HCT116 (cell line): Measurements from ENCODE around the gene DCLK3. TPM values are rescaled to one million over a fixed set of nuclear protein-coding genes. Genes with fewer than 3 reads are reported as not detected.

ENCODE experiments used
- ATAC-seq: fragments of 200-7000 bp; cut with Tn5 transposase; 2 replicates; pipeline ENCODE4 v1.9.1; 2020; ENCODE audit warnings: mild to moderate bottlenecking, moderate library complexity
- BruUV-seq: library from RNA; stranded (reverse); fragments of 400-500 nt; replicated peaks from 2 replicates; lab custom pipeline; 2021; lab: Mats Ljungman, UMichigan
- CTCF ChIA-PET: fragments of 300-600 bp; sonication (Branson Sonifier 250); formaldehyde crosslinking; loops from one replicate; lab custom pipeline; 2021; ENCODE audit warnings: antibody characterized with exemption; lab: Charles Lee
- POLR2A ChIA-PET: fragments of 300-600, 350-600 bp; sonication (Branson Sonifier 250); formaldehyde crosslinking; loops from one replicate; lab custom pipeline; 2021; ENCODE audit warnings: antibody characterized with exemption; lab: Charles Lee
- RAD21 ChIA-PET, 2 experiments: fragments of 300-600 bp; sonication (Branson Sonifier 250); formaldehyde crosslinking; loops; one replicate each; lab custom pipeline; 2023; ENCODE audit warnings: low total read pairs in 2 of 2; ENCODE audit not compliant: uncharacterized antibody in 2 of 2, unreplicated experiment in 2 of 2, low non-redundant PET in 1 of 2; lab: Charles Lee
- DNase-seq: peaks from one replicate; pipeline ENCODE4 v3.0.0-alpha.2; 2010; ENCODE audit warnings: low read depth, low spot score
- H2AFZ ChIP-seq: fragments of 200-600 bp; shearing (Covaris generic), sonication (generic); 2 replicates; pipeline ENCODE4 v1.6.1; 2017; ENCODE audit warnings: low read depth, mixed run types, mixed read lengths, antibody characterized with exemption, low read length; ENCODE audit not compliant: poor library complexity, severe bottlenecking
- H3K27ac ChIP-seq: 2 replicates; pipeline ENCODE4 v1.5.1; 2012; ENCODE audit warnings: low read depth, low read length
- H3K27me3 ChIP-seq: fragments of 200-600 bp; sonication (generic); 2 replicates; pipeline ENCODE4 v1.6.1; 2016; ENCODE audit warnings: mixed run types, low read length, mixed read lengths; ENCODE audit not compliant: insufficient read depth
- H3K36me3 ChIP-seq, 2 experiments: fragments of 200-500 bp in 1 of 2; fragments of 200-600 bp in 1 of 2; sonication (Bioruptor generic) in 1 of 2; sonication (generic) in 1 of 2; 2 replicates each; pipeline versions ENCODE4 v1.5.1 to v1.6.1; 2014 to 2016; ENCODE audit warnings: low read length in 2 of 2, inconsistent platforms in 1 of 2, mixed read lengths in 1 of 2, mixed run types in 1 of 2; ENCODE audit not compliant: insufficient read depth in 2 of 2, control insufficient read depth in 1 of 2
- H3K4me1 ChIP-seq, 2 experiments: fragments of 200-600 bp in 1 of 2; sonication (generic) in 1 of 2; 2 replicates each; pipeline versions ENCODE4 v1.5.1 to v1.6.1; 2012 to 2017; ENCODE audit warnings: low read length in 2 of 2, inconsistent platforms in 1 of 2, mild to moderate bottlenecking in 1 of 2, mixed read lengths in 1 of 2, mixed run types in 1 of 2, moderate library complexity in 1 of 2; ENCODE audit not compliant: insufficient read depth in 2 of 2, control insufficient read depth in 1 of 2
- H3K4me2 ChIP-seq: fragments of 200-600 bp; sonication (generic); 2 replicates; pipeline ENCODE4 v1.6.1; 2017; ENCODE audit warnings: mixed run types, low read length, mixed read lengths
- H3K4me3 ChIP-seq, 2 experiments: fragments of 200-600 bp in 1 of 2; sonication (generic) in 1 of 2; replicated peaks in 1 of 2; 2 replicates each; pipeline ENCODE4 v1.5.1; 2011 to 2016; ENCODE audit warnings: low read length in 2 of 2, control low read depth in 1 of 2, low read depth in 1 of 2, mild to moderate bottlenecking in 1 of 2, mixed read lengths in 1 of 2, mixed run types in 1 of 2
- H3K79me2 ChIP-seq: fragments of 200-600 bp; sonication (generic); 2 replicates; pipeline ENCODE4 v1.6.1; 2017; ENCODE audit warnings: mild to moderate bottlenecking, mixed run types, low read length, moderate library complexity, mixed read lengths; ENCODE audit not compliant: insufficient read depth
- H3K9ac ChIP-seq: fragments of 200-600 bp; sonication (generic); 2 replicates; pipeline ENCODE4 v1.6.1; 2016; ENCODE audit warnings: low read length, mixed read lengths
- H3K9me2 ChIP-seq: fragments of 200-600 bp; sonication (generic), shearing (Covaris generic); 2 replicates; pipeline ENCODE4 v1.6.1; 2017; ENCODE audit warnings: mixed run types, mild to moderate bottlenecking, moderate library complexity; ENCODE audit not compliant: insufficient read depth
- H3K9me3 ChIP-seq, 2 experiments: fragments of 200-500 bp in 1 of 2; fragments of 200-600 bp in 1 of 2; sonication (Bioruptor generic) in 1 of 2; sonication (generic) in 1 of 2; 2 replicates each; pipeline ENCODE4 v1.6.1; 2014 to 2017; ENCODE audit warnings: low read length in 2 of 2, mixed read lengths in 2 of 2, inconsistent platforms in 1 of 2, low read depth in 1 of 2, mild to moderate bottlenecking in 1 of 2, mixed run types in 1 of 2, moderate library complexity in 1 of 2; ENCODE audit not compliant: control insufficient read depth in 1 of 2, insufficient read depth in 1 of 2
- H4K20me1 ChIP-seq: fragments of 200-600 bp; sonication (generic), shearing (Covaris generic); 2 replicates; pipeline ENCODE4 v1.6.1; 2017; ENCODE audit warnings: mixed run types, mild to moderate bottlenecking, moderate library complexity; ENCODE audit not compliant: insufficient read depth
- CBX3 ChIP-seq: IDR thresholded peaks from 2 replicates; pipeline ENCODE4 v1.6.1; 2012; ENCODE audit warnings: low read depth
- CEBPB ChIP-seq: IDR thresholded peaks from 2 replicates; pipeline ENCODE4 v1.6.1; 2012; ENCODE audit warnings: low read depth
- ELF1 ChIP-seq: IDR thresholded peaks from 2 replicates; pipeline ENCODE4 v1.6.1; 2012; ENCODE audit warnings: low read depth, borderline replicate concordance
- POLR2A ChIP-seq: IDR thresholded peaks from 2 replicates; pipeline ENCODE4 v1.7.0; 2011; ENCODE audit warnings: borderline replicate concordance; ENCODE audit not compliant: insufficient read depth, insufficient read length; ENCODE audit errors: extremely low read depth
- REST ChIP-seq: IDR thresholded peaks from 2 replicates; pipeline ENCODE4 v1.6.1; 2012; ENCODE audit warnings: low read depth
- SIN3A ChIP-seq: IDR thresholded peaks from 2 replicates; pipeline ENCODE4 v1.6.1; 2012; ENCODE audit warnings: low read depth
- SP1 ChIP-seq: IDR thresholded peaks from 2 replicates; pipeline ENCODE4 v1.6.1; 2012; ENCODE audit warnings: low read depth
- SRF ChIP-seq: IDR thresholded peaks from 2 replicates; pipeline ENCODE4 v1.6.1; 2012; ENCODE audit warnings: low read depth
- TCF7L2 ChIP-seq: IDR thresholded peaks from 2 replicates; pipeline ENCODE4 v1.7.0; 2011; ENCODE audit warnings: borderline replicate concordance, inconsistent platforms; ENCODE audit not compliant: insufficient read depth, insufficient read length; ENCODE audit errors: extremely low read depth
- ZBTB33 ChIP-seq: IDR thresholded peaks from 2 replicates; pipeline ENCODE4 v1.6.1; 2011; ENCODE audit warnings: mild to moderate bottlenecking, low read length, moderate library complexity; ENCODE audit not compliant: insufficient replicate concordance; ENCODE audit errors: extremely low read depth
- ZNF274 ChIP-seq: fragments of 200-500 bp; sonication (Bioruptor generic); IDR thresholded peaks from 2 replicates; pipeline ENCODE4 v1.6.1; 2014; ENCODE audit warnings: mild to moderate bottlenecking, low read depth, low read length, inconsistent platforms
- intact Hi-C: fragments of 100-400 bp; cut with micrococcal nuclease; formaldehyde crosslinking; loops from 2 replicates; pipeline ENCODE4 v1.10.0; 2022
- total RNA-seq: library from RNA; stranded (reverse); gene quantifications from one replicate; pipeline ENCODE4 v1.2.1, GENCODE V29; 2021; ENCODE audit not compliant: unreplicated experiment
- TF ChIP-seq, protein P1 (sequence below): IDR thresholded peaks from 2 replicates; pipeline ENCODE4 v1.6.1; 2012
- TF ChIP-seq, protein P2 (sequence below), 3 experiments: fragments of 200-600 bp in 1 of 3; sonication (generic) in 1 of 3; IDR thresholded peaks in 2 of 3; conservative IDR thresholded peaks in 1 of 3; 2 replicates each; pipeline ENCODE4 v1.5.1; 2012 to 2017; ENCODE audit warnings: low read depth in 2 of 3, low read length in 2 of 3, antibody characterized with exemption in 1 of 3, borderline replicate concordance in 1 of 3, control low read depth in 1 of 3, mild to moderate bottlenecking in 1 of 3, mixed read lengths in 1 of 3, mixed run types in 1 of 3, moderate library complexity in 1 of 3; ENCODE audit not compliant: insufficient read depth in 1 of 3

Gene DCLK3
- total RNA-seq, 1 experiment from 2014 or later = not detected

GRCh38 chr3:36709281-36709680, 55.1 kb downstream of the DCLK3 start:
- ChIA-PET RAD21 (no interaction called here), POLR2A (no interaction called here), CTCF (interaction anchor here (1.1 kb wide), 1 partner anchor 250 kb away, joined by 3 read pairs; no protein-coding TSS in a partner anchor)
- H2AFZ ChIP-seq = no peak overlapping the region
- H3K9me2 ChIP-seq = no peaks in the 10 kb centered on the region
- BruUV-seq = no TSS peak
- H3K4me1 ChIP-seq = peaks cover 0 to 5% of the 10 kb centered on the region in 2 experiments; a peak in 1 of 4 replicates
- ATAC-seq (no peak), DNase-seq (no peak)
- H3K27ac ChIP-seq = no peak overlapping the region
- H3K4me3 ChIP-seq = no peak overlapping the region
- no peak overlapping the region for H3K4me2 ChIP-seq
- no peaks in the 10 kb centered on the region for H3K79me2 ChIP-seq
- no peak overlapping the region for H3K9ac ChIP-seq
- no peaks in the 10 kb centered on the region for H3K36me3 ChIP-seq
- H3K9me3 ChIP-seq = no peaks in the 10 kb centered on the region
- H3K27me3 ChIP-seq = peaks cover 6% of the 10 kb centered on the region; the same call in 1 of the 2 replicates
- TF ChIP-seq ELF1 = no peak
- TF ChIP-seq REST = no peak
- no peak for TF ChIP-seq ZBTB33
- no peak for TF ChIP-seq ZNF274
- TF ChIP-seq CEBPB = no peak
- TF ChIP-seq SIN3A = no peak
- no peak for TF ChIP-seq POLR2A
- TF ChIP-seq, protein P1, sequence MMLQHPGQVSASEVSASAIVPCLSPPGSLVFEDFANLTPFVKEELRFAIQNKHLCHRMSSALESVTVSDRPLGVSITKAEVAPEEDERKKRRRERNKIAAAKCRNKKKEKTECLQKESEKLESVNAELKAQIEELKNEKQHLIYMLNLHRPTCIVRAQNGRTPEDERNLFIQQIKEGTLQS = no peak
- TF ChIP-seq SRF = no peak
- no peak for TF ChIP-seq SP1
- TF ChIP-seq TCF7L2 = no peak
- TF ChIP-seq CBX3 = no peak
- TF ChIP-seq, protein P2, sequence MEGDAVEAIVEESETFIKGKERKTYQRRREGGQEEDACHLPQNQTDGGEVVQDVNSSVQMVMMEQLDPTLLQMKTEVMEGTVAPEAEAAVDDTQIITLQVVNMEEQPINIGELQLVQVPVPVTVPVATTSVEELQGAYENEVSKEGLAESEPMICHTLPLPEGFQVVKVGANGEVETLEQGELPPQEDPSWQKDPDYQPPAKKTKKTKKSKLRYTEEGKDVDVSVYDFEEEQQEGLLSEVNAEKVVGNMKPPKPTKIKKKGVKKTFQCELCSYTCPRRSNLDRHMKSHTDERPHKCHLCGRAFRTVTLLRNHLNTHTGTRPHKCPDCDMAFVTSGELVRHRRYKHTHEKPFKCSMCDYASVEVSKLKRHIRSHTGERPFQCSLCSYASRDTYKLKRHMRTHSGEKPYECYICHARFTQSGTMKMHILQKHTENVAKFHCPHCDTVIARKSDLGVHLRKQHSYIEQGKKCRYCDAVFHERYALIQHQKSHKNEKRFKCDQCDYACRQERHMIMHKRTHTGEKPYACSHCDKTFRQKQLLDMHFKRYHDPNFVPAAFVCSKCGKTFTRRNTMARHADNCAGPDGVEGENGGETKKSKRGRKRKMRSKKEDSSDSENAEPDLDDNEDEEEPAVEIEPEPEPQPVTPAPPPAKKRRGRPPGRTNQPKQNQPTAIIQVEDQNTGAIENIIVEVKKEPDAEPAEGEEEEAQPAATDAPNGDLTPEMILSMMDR (IDR thresholded peaks at IDR 0.05 in 2 of 3, conservative IDR thresholded peaks at IDR 0.05 in 1 of 3; ENCODE audit: borderline replicate concordance in 1 of 3, insufficient read depth in 1 of 3, low read depth in 2 of 3, low read length in 2 of 3) = no peak
- TF ChIP-seq, all 23 proteins: peak for 0
- H4K20me1 ChIP-seq = no peaks in the 10 kb centered on the region
- intact Hi-C loops = no loop called here
